ENCODE results near the gene HIBCH.

- TF ChIP-seq EZH2 (IDR thresholded peaks at IDR 0.05): no peak
- TF ChIP-seq CTCF (IDR thresholded peaks at IDR 0.05): no peak
Measured at GRCh38 chr2:190159453-190159852, 160.2 kb downstream of the HIBCH start.
